Kidney (tissue), 14 donors: ENCODE measurements around the gene FEM1A. TPM values are rescaled to one million over a fixed set of nuclear protein-coding genes. Genes with fewer than 3 reads are reported as not detected.
"Not testable (repeated sequence)": the region's sequence is repeated elsewhere in the genome, so short reads cannot be mapped to it uniquely, and the experiment has no call there.

Experiments
- DNase-seq, 5 donors: peaks; one replicate each; pipeline ENCODE4 v3.0.0-alpha.2; 2013 to 2020
- FAIRE-seq: peaks from 2 replicates; lab custom pipeline; 2012; peaks lifted over from hg19 to GRCh38; lab: Jason Lieb, UNC
- H3K27ac ChIP-seq, 2 donors: one replicate each; pipeline ENCODE4 v1.7.0; 2013; ENCODE audit warnings: low read depth in 2 of 2, low read length in 2 of 2, inconsistent platforms in 1 of 2
- H3K27me3 ChIP-seq: one replicate; pipeline ENCODE4 v1.7.1; 2013; ENCODE audit warnings: low read length, inconsistent platforms; ENCODE audit not compliant: control insufficient read depth, insufficient read depth
- H3K36me3 ChIP-seq, 3 donors: one replicate each; pipeline versions ENCODE4 v1.7.0 to v1.7.1; 2013; ENCODE audit warnings: low read length in 3 of 3, control low read depth in 1 of 3, inconsistent platforms in 1 of 3; ENCODE audit not compliant: insufficient read depth in 3 of 3, control insufficient read depth in 2 of 3
- H3K4me1 ChIP-seq, 3 donors: one replicate each; pipeline versions ENCODE4 v1.7.0 to v1.7.1; 2013; ENCODE audit warnings: low read length in 3 of 3, inconsistent platforms in 1 of 3, low read depth in 1 of 3; ENCODE audit not compliant: control insufficient read depth in 2 of 3, insufficient read depth in 2 of 3
- H3K4me3 ChIP-seq, 3 donors: one replicate each; pipeline versions ENCODE4 v1.7.0 to v1.8.1; 2013; ENCODE audit warnings: low read length in 3 of 3, control low read depth in 1 of 3, inconsistent platforms in 1 of 3
- H3K9ac ChIP-seq, 3 donors: one replicate each; pipeline versions ENCODE4 v1.7.0 to v1.7.1; 2013; ENCODE audit warnings: low read length in 3 of 3, control low read depth in 1 of 3, inconsistent platforms in 1 of 3
- H3K9me3 ChIP-seq, 3 donors: one replicate each; pipeline versions ENCODE4 v1.7.0 to v1.7.1; 2013; ENCODE audit warnings: low read length in 3 of 3, control low read depth in 1 of 3, inconsistent platforms in 1 of 3; ENCODE audit not compliant: control insufficient read depth in 2 of 3, insufficient read depth in 1 of 3
- intact Hi-C: fragments of 100-400 bp; cut with DNase I; formaldehyde crosslinking; loops from one replicate; pipeline ENCODE4 v1.11.1; 2022
- polyA plus RNA-seq: library from polyadenylated mRNA; stranded (reverse); fragments of 350-450 nt; fragmentation: Illumina TruSeq; extraction: RNeasy Lipid Tissue Mini Kit (QIAGEN cat#74804); gene quantifications from one replicate; pipeline ENCODE4 v1.2.3, GENCODE V29; 2014; ENCODE audit warnings: low read depth, low replicate concordance; ENCODE audit not compliant: insufficient read depth
- total RNA-seq: library from RNA; stranded (reverse); fragmentation: NEBNext Ultra II Directional; extraction: Animal tissue kit (Norgen Biotek cat#: 25700); gene quantifications from one replicate; pipeline ENCODE4 v1.2.1, GENCODE V29; 2021
- TF ChIP-seq, protein P1 (sequence below): IDR thresholded peaks from 3 replicates; pipeline ENCODE4 v1.5.1; 2012; ENCODE audit warnings: mild to moderate bottlenecking, moderate library complexity, borderline replicate concordance; ENCODE audit not compliant: insufficient read depth; ENCODE audit errors: extremely low read depth
- donor health status: control.
- donor health status: control.
- donor health status: control.
- donor health status: control.
- donor health status: control.
- donor health status: DM: yes; HTN: yes; CAD: no.
- donor health status: Normal renal cell carcinoma (clear cell type).

Gene FEM1A
- total and polyA plus RNA-seq, 2 donors from 2014 or later: 4.6 to 11.3 TPM

DNA sequence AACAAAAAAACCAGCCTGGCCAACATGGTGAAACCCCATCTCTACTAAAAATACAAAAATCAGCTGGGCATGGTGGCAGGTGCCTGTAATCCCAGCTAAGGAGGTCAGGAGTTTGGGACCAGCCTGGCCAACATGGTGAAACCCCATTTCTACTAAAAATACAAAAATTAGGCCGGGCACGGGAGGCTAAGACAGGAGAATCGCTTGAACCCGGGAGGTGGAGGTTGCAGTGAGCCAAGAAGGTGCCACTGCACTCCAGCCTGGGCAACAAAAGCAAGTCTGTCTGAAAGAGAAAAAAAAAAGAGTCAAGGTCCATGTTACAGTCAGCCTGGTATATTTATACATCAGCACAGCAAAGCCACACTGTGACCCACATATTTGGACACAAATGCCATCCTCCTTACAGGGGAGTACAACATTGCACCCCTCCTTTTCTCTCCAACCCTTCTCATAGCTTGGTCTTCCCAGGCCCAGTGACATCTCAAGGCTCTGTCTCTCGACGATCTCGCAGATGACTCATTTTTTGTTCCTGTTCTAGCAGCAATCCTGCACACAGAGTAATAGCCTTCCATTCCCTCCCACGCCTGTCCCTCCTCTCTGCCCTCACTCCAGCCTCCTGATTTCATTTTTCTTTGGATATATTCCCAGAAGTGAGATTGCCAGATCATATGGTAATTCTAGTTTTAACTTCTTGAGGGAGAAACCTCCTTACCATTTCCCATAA is 46.9 kb upstream of the FEM1A start:
- H3K36me3 ChIP-seq: no peaks in the 10 kb centered on the region
- TF ChIP-seq, protein P1, sequence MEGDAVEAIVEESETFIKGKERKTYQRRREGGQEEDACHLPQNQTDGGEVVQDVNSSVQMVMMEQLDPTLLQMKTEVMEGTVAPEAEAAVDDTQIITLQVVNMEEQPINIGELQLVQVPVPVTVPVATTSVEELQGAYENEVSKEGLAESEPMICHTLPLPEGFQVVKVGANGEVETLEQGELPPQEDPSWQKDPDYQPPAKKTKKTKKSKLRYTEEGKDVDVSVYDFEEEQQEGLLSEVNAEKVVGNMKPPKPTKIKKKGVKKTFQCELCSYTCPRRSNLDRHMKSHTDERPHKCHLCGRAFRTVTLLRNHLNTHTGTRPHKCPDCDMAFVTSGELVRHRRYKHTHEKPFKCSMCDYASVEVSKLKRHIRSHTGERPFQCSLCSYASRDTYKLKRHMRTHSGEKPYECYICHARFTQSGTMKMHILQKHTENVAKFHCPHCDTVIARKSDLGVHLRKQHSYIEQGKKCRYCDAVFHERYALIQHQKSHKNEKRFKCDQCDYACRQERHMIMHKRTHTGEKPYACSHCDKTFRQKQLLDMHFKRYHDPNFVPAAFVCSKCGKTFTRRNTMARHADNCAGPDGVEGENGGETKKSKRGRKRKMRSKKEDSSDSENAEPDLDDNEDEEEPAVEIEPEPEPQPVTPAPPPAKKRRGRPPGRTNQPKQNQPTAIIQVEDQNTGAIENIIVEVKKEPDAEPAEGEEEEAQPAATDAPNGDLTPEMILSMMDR: no peak
- no peaks in the 10 kb centered on the region for H3K9me3 ChIP-seq
- no peak overlapping the region for H3K9ac ChIP-seq
- FAIRE-seq (no peak), DNase-seq (peak in 1 of 5 donors; percentile 36)
- intact Hi-C loops: no loop called here
- H3K27me3 ChIP-seq: peaks cover 2% of the 10 kb centered on the region
- H3K4me1 ChIP-seq: no peaks in the 10 kb centered on the region
- no peak overlapping the region for H3K4me3 ChIP-seq
- no peak overlapping the region for H3K27ac ChIP-seq

DNA sequence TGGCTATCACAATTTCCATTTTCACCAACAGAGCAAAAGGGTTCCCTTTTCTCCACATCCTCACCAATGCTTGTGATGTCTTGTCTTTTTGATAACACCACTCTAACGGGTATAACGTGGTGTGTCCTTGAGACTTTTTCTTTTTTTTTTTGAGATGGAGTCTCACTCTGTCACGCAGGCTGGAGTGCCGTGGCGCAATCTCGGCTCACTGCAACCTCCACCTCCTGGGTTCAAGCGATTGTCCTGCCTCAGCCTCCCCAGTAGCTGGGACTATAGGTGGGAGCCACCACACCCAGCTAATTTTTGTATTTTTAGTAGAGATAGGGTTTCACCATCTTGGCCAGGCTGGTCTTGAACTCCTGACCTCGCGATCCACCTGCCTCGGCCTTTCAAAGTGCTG is 46.4 kb upstream of the FEM1A start:
- DNase-seq, H3K9ac ChIP-seq, H3K4me3 ChIP-seq, H3K36me3 ChIP-seq, H3K4me1 ChIP-seq, H3K9me3 ChIP-seq, H3K27ac ChIP-seq, H3K27me3 ChIP-seq, FAIRE-seq, intact Hi-C loops: not testable (repeated sequence)

DNA sequence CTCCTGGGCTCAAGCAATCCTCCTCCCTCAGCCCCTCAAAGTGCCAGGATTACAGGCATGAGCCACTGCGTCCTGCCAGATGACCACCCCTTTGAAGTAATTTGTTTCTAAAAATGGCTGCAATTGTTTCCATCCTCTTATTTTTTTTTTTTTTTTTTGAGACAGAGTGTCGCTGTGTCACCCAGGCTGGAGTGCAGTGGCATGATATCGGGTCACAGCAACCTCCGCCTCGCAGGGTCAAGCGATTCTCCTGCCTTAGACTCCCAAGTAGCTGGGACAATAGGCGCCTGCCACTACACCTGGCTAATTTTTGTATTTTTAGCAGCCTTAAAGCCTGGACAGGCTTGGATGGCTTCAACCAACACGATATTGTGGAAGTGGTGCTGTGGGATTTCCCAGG is 45.5 kb upstream of the FEM1A start:
- H3K27me3 ChIP-seq: peaks cover 2% of the 10 kb centered on the region
- no peak for DNase-seq
- FAIRE-seq: no peak
- intact Hi-C loops: no loop called here
- H3K9me3 ChIP-seq: no peaks in the 10 kb centered on the region
- no peaks in the 10 kb centered on the region for H3K36me3 ChIP-seq
- TF ChIP-seq, protein P1: no peak
- H3K27ac ChIP-seq: no peak overlapping the region
- H3K9ac ChIP-seq: no peak overlapping the region
- H3K4me1 ChIP-seq: no peaks in the 10 kb centered on the region
- H3K4me3 ChIP-seq: no peak overlapping the region

DNA sequence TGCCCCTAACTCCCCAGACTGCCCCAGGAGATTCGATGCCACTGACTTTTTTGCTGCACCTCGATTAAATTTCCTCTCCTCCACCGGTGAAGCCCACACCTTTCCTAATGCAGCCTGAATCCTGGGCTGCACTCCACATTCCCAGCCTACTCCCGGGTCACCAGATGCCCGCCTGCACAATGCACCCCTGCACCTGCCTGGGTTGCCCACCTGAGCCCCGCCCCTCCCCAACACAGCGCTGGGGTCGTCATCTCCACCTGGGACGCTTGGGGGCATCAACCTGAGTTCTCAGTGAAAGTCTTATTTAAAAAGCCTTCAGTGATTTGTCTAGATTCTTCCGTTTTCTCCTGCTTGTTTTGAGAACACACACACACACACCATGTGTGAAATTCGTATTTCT is 43.3 kb upstream of the FEM1A start:
- H3K9me3 ChIP-seq: no peaks in the 10 kb centered on the region
- no peaks in the 10 kb centered on the region for H3K27me3 ChIP-seq
- TF ChIP-seq, protein P1: no peak
- H3K27ac ChIP-seq: no peak overlapping the region
- DNase-seq (no peak), FAIRE-seq (no peak)
- H3K36me3 ChIP-seq: no peaks in the 10 kb centered on the region
- H3K4me1 ChIP-seq: no peaks in the 10 kb centered on the region
- H3K4me3 ChIP-seq: no peak overlapping the region
- H3K9ac ChIP-seq: no peak overlapping the region
- intact Hi-C loops: no loop called here
